GM18909 (cell line): ENCODE measurements around the gene CCNT1.
"Not testable (repeated sequence)": the region's sequence is repeated elsewhere in the genome, so short reads cannot be mapped to it uniquely, and the experiment has no call there.

Experiments
- ATAC-seq: cut with Tn5 transposase; IDR thresholded peaks from one replicate; pipeline ENCODE4 v1.9.1; 2021; ENCODE audit warnings: mild to moderate bottlenecking; ENCODE audit not compliant: unreplicated experiment, poor library complexity

CCNT1 gene

GRCh38 chr12:48643011-48643410 is 73.5 kb downstream of the CCNT1 start:
- no peak for ATAC-seq

- not testable (repeated sequence) for ATAC-seq
Observed at GRCh38 chr12:48641752-48642555, 74.6 kb downstream of the CCNT1 start.

GRCh38 chr12:48640854-48641253 is 75.7 kb downstream of the CCNT1 start:
- ATAC-seq: no peak

- ATAC-seq: no peak
Observed at GRCh38 chr12:48640428-48640827, 76.1 kb downstream of the CCNT1 start.
